Endodermal cell (in vitro differentiated cells): Measurements from ENCODE around the gene HSD17B1. TPM values are rescaled to one million over a fixed set of nuclear protein-coding genes. Genes with fewer than 3 reads are reported as not detected.
A peak's percentile ranks its signal among the peaks of the same experiment; 100 is the strongest.

ENCODE experiments used
- DNase-seq: peaks from one replicate; pipeline ENCODE4 v3.0.0-alpha.2; 2017
- H3K27ac ChIP-seq: 2 replicates; pipeline ENCODE4 v1.5.1; 2013; ENCODE audit warnings: mild to moderate bottlenecking, low read depth, low read length, moderate library complexity
- H3K27me3 ChIP-seq: 2 replicates; pipeline ENCODE4 v1.6.1; 2013; ENCODE audit warnings: mild to moderate bottlenecking, low read length, moderate library complexity; ENCODE audit not compliant: insufficient read depth, control insufficient read depth, poor library complexity, severe bottlenecking
- H3K36me3 ChIP-seq: 2 replicates; pipeline ENCODE4 v1.7.0; 2013; ENCODE audit warnings: mild to moderate bottlenecking, low read length, moderate library complexity; ENCODE audit not compliant: control insufficient read depth, insufficient read depth
- H3K4me1 ChIP-seq: one replicate; pipeline ENCODE4 v1.7.0; 2013; ENCODE audit warnings: low read length; ENCODE audit not compliant: control insufficient read depth, insufficient read depth
- H3K4me3 ChIP-seq: 2 replicates; pipeline ENCODE4 v1.5.1; 2013; ENCODE audit warnings: mild to moderate bottlenecking, low read length, moderate library complexity
- H3K9ac ChIP-seq: 2 replicates; pipeline ENCODE4 v1.6.1; 2013; ENCODE audit warnings: mild to moderate bottlenecking, low read length, moderate library complexity; ENCODE audit not compliant: poor library complexity, severe bottlenecking; ENCODE audit errors: extremely low read depth
- H3K9me3 ChIP-seq: 2 replicates; pipeline ENCODE4 v1.6.1; 2013; ENCODE audit warnings: mild to moderate bottlenecking, low read length, moderate library complexity; ENCODE audit not compliant: control insufficient read depth
- H3K27ac Mint-ChIP-seq: 2 replicates; pipeline ENCODE4 v1.8.0; 2020; ENCODE audit warnings: mixed read lengths
- H3K27me3 Mint-ChIP-seq: 2 replicates; pipeline ENCODE4 v1.8.0; 2021; ENCODE audit warnings: mild to moderate bottlenecking, mixed read lengths; ENCODE audit not compliant: insufficient read depth
- H3K36me3 Mint-ChIP-seq: 2 replicates; pipeline ENCODE4 v1.8.0; 2020; ENCODE audit warnings: low read depth, mixed read lengths
- H3K4me1 Mint-ChIP-seq: 2 replicates; pipeline ENCODE4 v1.8.0; 2020; ENCODE audit warnings: mixed read lengths
- H3K4me3 Mint-ChIP-seq: 2 replicates; pipeline ENCODE4 v1.8.0; 2020; ENCODE audit warnings: mild to moderate bottlenecking, moderate library complexity, mixed read lengths
- H3K9me3 Mint-ChIP-seq: 2 replicates; pipeline ENCODE4 v1.8.0; 2020; ENCODE audit warnings: mild to moderate bottlenecking, mixed read lengths
- CTCF ChIP-seq: fragments of 200-600 bp; sonication (generic); conservative IDR thresholded peaks from 2 replicates; pipeline ENCODE4 v1.5.0; 2021; ENCODE audit warnings: antibody characterized with exemption, mild to moderate bottlenecking
- WGBS, 2 experiments: methylation state at CpG; one replicate each; pipeline versions ENCODE4 v1.1.5 to v1.1.7; 2013; ENCODE audit warnings: missing lambda C conversion rate in 2 of 2, mixed read lengths in 1 of 2; ENCODE audit not compliant: insufficient coverage in 1 of 2, insufficient read length in 1 of 2; 5-methylcytosine and 5-hydroxymethylcytosine counted together
- total RNA-seq, 2 donors: library from RNA; stranded (reverse); fragmentation: NEBNext Ultra II Directional in 1 of 2; extraction: Animal tissue kit (Norgen Biotek cat#: 25700) in 1 of 2; gene quantifications; 2 replicates in 1 of 2; 3 replicates in 1 of 2; pipeline ENCODE4 v1.2.1, GENCODE V29; 2021

Gene HSD17B1
- total RNA-seq, 2 donors from 2014 or later: 2.4 to 2.8 TPM

GRCh38 chr17:42591411-42591810, 38.7 kb downstream of the HSD17B1 start:
- Histone ChIP-seq H3K9me3 (no peaks in the 10 kb centered on the region), H3K36me3 (peaks cover 49% of the 10 kb centered on the region), H3K27me3 (no peaks in the 10 kb centered on the region), H3K9ac (no peak overlapping the region), H3K4me1 (no peaks in the 10 kb centered on the region), H3K27ac (no peak overlapping the region), H3K4me3 (no peak overlapping the region)
- H3K27ac Mint-ChIP-seq: no peak overlapping the region
- no peaks in the 10 kb centered on the region for H3K4me1 Mint-ChIP-seq
- peaks cover 56% of the 10 kb centered on the region for H3K36me3 Mint-ChIP-seq
- no peak overlapping the region for H3K4me3 Mint-ChIP-seq
- WGBS, 2 experiments: 98% methylated on average over 9 of the region's 9 CpGs
- TF ChIP-seq CTCF: no peak
- H3K9me3 Mint-ChIP-seq: no peaks in the 10 kb centered on the region
- DNase-seq: no peak
- H3K27me3 Mint-ChIP-seq: no peaks in the 10 kb centered on the region

GRCh38 chr17:42596386-42596785, 43.7 kb downstream of the HSD17B1 start:
- Histone ChIP-seq H3K4me3 (no peak overlapping the region), H3K9me3 (no peaks in the 10 kb centered on the region), H3K4me1 (no peaks in the 10 kb centered on the region), H3K36me3 (peaks cover 12% of the 10 kb centered on the region), H3K27ac (no peak overlapping the region), H3K27me3 (no peaks in the 10 kb centered on the region), H3K9ac (no peak overlapping the region)
- WGBS, 2 experiments: 92 to 100% methylated on average over 1 to 2 of the region's 3 CpGs
- Mint-ChIP-seq H3K4me1 (no peaks in the 10 kb centered on the region), H3K36me3 (peaks cover 22% of the 10 kb centered on the region), H3K27ac (no peak overlapping the region), H3K4me3 (no peak overlapping the region), H3K9me3 (no peaks in the 10 kb centered on the region), H3K27me3 (no peaks in the 10 kb centered on the region)
- no peak for TF ChIP-seq CTCF
- DNase-seq: no peak

- Mint-ChIP-seq H3K36me3 (peaks cover 15% of the 10 kb centered on the region), H3K4me3 (no peak overlapping the region), H3K4me1 (no peaks in the 10 kb centered on the region), H3K27me3 (no peaks in the 10 kb centered on the region), H3K9me3 (no peaks in the 10 kb centered on the region), H3K27ac (peak overlapping the region; percentile 72)
- no peak overlapping the region for H3K27ac ChIP-seq
- no peaks in the 10 kb centered on the region for H3K9me3 ChIP-seq
- no peak overlapping the region for H3K4me3 ChIP-seq
- no peak overlapping the region for H3K9ac ChIP-seq
- no peaks in the 10 kb centered on the region for H3K4me1 ChIP-seq
- TF ChIP-seq CTCF: no peak
- no peaks in the 10 kb centered on the region for H3K36me3 ChIP-seq
- WGBS, 2 experiments: 91 to 100% methylated on average over 2 of the region's 2 CpGs
- no peaks in the 10 kb centered on the region for H3K27me3 ChIP-seq
- no peak for DNase-seq
Observed at GRCh38 chr17:42598905-42599304, 46.2 kb downstream of the HSD17B1 start.
